ENCODE data around the gene WDR91.
A peak's percentile ranks its signal among the peaks of the same experiment; 100 is the strongest.

The WDR91 gene

GRCh38 chr7:135211179-135211945, at the start of gene WDR91:
Gene WDR91, minus strand, starts transcription at chr7:135211526. Its CDS starts 24 bp downstream, at chr7:135211502.
- DNase-seq (ENCODE audit: low read depth in 1 of 2, low spot score in 1 of 2): peak; percentile 93 to 95

- DNase-seq (ENCODE audit: low read depth in 1 of 2, low spot score in 1 of 2): no peak
Measured at GRCh38 chr7:135260470-135260869, 49.1 kb upstream of the WDR91 start.

GRCh38 chr7:135259702-135260101, 48.4 kb upstream of the WDR91 start:
- no peak for DNase-seq (ENCODE audit: low read depth in 1 of 2, low spot score in 1 of 2)

GRCh38 chr7:135258585-135258984, 47.3 kb upstream of the WDR91 start:
- no peak for DNase-seq (ENCODE audit: low read depth in 1 of 2, low spot score in 1 of 2)

GRCh38 chr7:135257790-135258189, 46.5 kb upstream of the WDR91 start:
- DNase-seq (ENCODE audit: low read depth in 1 of 2, low spot score in 1 of 2): no peak

GRCh38 chr7:135253851-135254771, 42.8 kb upstream of the WDR91 start:
- no peak for DNase-seq (ENCODE audit: low read depth in 1 of 2, low spot score in 1 of 2)

GRCh38 chr7:135251496-135252391, 40.4 kb upstream of the WDR91 start:
- peak in 1 of 2 donors; percentile 9 for DNase-seq (ENCODE audit: low read depth in 1 of 2, low spot score in 1 of 2)

- no peak for DNase-seq (ENCODE audit: low read depth in 1 of 2, low spot score in 1 of 2)
Measured at GRCh38 chr7:135248546-135248945, 37.2 kb upstream of the WDR91 start.

GRCh38 chr7:135247746-135248471, 36.6 kb upstream of the WDR91 start:
- no peak for DNase-seq (ENCODE audit: low read depth in 1 of 2, low spot score in 1 of 2)

- no peak for DNase-seq (ENCODE audit: low read depth in 1 of 2, low spot score in 1 of 2)
Measured at GRCh38 chr7:135246191-135246825, 35.0 kb upstream of the WDR91 start.

GRCh38 chr7:135245226-135246190, 34.2 kb upstream of the WDR91 start:
- DNase-seq (ENCODE audit: low read depth in 1 of 2, low spot score in 1 of 2): no peak

- no peak for DNase-seq (ENCODE audit: low read depth in 1 of 2, low spot score in 1 of 2)
Measured at GRCh38 chr7:135242096-135242684, 30.9 kb upstream of the WDR91 start.

GRCh38 chr7:135240441-135240840, 29.1 kb upstream of the WDR91 start:
- DNase-seq (ENCODE audit: low read depth in 1 of 2, low spot score in 1 of 2): no peak

- DNase-seq (ENCODE audit: low read depth in 1 of 2, low spot score in 1 of 2): no peak
Measured at GRCh38 chr7:135239263-135239662, 27.9 kb upstream of the WDR91 start.

GRCh38 chr7:135238112-135238744, 26.9 kb upstream of the WDR91 start:
- DNase-seq (ENCODE audit: low read depth in 1 of 2, low spot score in 1 of 2): no peak

GRCh38 chr7:135236727-135237126, 25.4 kb upstream of the WDR91 start:
- DNase-seq (ENCODE audit: low read depth in 1 of 2, low spot score in 1 of 2): no peak

GRCh38 chr7:135235841-135236240, 24.5 kb upstream of the WDR91 start:
- DNase-seq (ENCODE audit: low read depth in 1 of 2, low spot score in 1 of 2): no peak

GRCh38 chr7:135234727-135235126, 23.4 kb upstream of the WDR91 start:
- no peak for DNase-seq (ENCODE audit: low read depth in 1 of 2, low spot score in 1 of 2)
